ENCODE data around the gene MSI2. TPM values are rescaled to one million over a fixed set of nuclear protein-coding genes. Genes with fewer than 3 reads are reported as not detected.
A peak's percentile ranks its signal among the peaks of the same experiment; 100 is the strongest.

Gene MSI2
- total RNA-seq, 2 donors from 2014 or later: 65.5 to 81.0 TPM

DNA sequence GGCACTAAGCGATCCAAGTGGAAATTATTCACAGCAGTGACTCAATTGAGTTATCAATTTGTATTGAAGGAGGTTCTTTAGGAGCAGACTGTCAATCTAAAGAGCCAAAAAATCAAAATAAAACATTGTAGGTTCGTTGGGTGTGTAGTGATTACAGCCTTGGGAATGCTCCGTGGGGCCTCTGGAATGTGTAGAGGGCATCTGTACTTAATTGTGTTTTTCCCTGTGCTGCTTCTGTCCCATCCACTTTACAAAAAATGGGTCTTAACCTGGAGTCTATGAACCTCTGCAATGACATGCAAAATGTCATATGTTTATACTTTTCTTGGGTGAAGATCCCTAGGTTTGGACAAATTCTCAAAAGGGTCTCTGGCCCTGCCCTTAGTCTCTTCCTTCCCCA lies 273.7 kb downstream of the MSI2 start:
- intact Hi-C loops (cut with DNase I, micrococcal nuclease): no loop called here
- DNase-seq (no peak), ATAC-seq (no peak)

DNA sequence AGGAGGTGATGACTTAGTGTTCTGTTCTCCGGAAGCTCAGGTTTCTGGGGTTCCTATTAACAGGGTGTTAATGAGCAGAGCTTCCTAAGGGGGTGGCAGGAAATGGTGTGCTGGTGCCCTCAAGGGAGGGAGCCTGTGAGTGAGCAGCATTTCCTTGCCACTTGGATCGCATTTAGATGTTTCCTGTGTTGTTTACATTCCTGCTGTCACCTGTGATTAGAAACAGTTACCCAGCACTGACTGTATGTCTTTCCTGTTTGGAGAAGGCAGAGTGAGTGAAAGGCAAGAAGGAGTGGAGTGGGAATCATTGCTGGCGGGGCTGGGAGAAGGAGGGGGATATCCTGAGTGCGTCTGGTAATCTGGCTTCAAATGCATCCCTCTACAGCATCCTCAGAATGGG lies 274.2 kb downstream of the MSI2 start:
- DNase-seq: no peak
- intact Hi-C loops (cut with DNase I, micrococcal nuclease): no loop called here
- ATAC-seq: no peak

DNA sequence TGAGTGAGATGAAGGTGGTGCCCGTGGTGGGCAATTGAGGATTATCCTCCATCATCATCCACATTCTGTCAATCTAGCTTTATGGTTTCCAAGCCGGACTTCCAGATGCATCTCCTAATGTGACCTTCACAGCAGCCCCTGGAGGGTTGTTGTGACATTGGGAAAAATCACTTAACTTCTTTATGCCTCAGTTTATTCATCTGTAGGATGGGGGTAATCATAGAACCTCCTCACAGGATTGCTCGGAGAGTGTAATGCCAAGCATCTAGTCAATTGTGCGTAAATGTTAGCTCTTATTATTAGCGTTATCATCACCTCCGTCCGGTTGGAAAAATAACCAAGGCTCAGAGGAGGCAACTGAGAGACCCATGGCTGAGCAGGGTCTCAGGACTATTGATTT lies 274.8 kb downstream of the MSI2 start:
- intact Hi-C loops (cut with DNase I, micrococcal nuclease): no loop called here
- ATAC-seq: no peak

DNA sequence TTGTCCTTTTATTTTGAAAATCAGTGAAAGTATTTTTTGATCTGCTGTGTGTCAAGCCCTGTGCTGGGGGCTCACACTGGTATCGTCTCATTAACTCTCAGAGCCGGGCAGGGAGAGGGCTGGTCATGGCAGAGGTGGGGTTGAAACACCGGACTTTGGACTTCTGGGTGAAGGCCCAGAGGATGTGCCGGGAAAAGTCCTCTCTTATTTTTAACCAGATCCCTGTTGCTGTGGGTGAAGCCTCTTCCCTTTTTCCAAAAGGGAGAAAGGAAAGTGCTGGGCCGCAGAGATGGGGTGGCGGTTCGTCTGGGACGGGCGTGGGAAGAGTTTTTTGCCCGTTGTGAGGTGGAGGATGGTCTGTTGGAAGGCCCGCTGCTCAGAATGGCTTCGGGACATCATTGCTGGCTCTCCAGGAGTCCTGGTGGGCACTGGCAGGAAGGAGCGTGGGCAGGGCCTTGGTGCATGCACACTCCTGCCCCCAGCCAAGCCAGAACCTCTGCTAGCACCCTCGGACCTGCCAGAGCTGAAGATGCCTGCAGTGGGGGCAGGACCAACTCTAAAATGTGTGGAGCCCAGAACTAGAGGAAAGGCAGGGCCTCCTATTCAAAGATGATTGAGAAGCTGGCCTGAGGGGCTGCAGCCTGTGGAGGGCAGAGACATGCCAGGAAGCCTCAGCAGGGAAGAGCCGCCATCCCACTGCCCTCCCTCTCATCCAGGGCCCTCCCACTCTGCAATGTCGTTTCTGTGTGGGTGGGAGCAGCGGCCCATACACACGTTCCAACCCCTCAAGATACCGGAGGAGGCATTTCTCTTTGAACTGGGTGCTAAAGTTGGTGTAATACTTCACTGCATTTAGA lies 275.6 kb downstream of the MSI2 start:
- no peak for DNase-seq
- intact Hi-C loops (cut with DNase I, micrococcal nuclease): no loop called here
- ATAC-seq: peak; percentile 57

More for the DNA sequence above, 274.8 kb downstream of the MSI2 start:
- no peak for DNase-seq

DNA sequence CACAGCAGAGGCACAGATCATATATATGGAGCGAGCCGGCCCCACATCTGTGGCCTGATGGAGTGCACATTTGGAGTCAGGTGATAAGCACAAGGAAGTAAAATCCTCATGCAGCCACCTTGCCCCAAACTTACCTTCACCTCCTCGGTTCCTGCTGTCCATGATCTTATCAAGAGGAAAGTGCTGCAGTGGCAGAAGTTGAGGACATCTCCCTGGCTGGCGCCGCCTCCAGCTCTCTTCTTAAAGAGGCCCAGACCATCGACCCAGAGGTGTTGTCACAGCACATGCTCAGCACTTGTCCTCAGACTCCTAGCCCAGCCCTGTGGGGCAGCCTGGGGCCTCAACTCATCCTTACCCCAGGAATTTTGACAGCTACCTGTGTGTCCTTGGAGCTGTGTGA lies 276.2 kb downstream of the MSI2 start:
- intact Hi-C loops (cut with DNase I, micrococcal nuclease): no loop called here
- ATAC-seq (no peak), DNase-seq (no peak)

DNA sequence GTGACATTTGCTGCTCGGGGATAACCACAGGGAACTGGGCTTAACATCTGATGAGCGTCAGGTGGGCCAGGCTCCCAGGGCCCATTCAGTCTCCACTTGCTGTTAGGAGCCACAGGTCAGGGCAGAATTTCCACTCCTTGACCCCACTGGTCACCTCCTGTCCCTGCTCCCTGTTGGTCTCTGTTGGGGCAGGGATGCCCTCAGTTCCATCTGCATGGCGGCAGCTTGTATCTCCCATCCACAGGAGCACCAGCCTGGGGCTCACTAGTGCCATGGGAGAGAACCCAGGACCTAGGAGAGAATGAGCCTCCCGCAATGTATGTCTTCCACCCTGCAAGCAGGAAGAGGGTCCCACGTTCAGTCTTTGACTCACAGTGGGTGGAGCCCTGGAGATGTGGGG lies 276.6 kb downstream of the MSI2 start:
- ATAC-seq (no peak), DNase-seq (no peak)
- intact Hi-C loops (cut with DNase I, micrococcal nuclease): no loop called here

DNA sequence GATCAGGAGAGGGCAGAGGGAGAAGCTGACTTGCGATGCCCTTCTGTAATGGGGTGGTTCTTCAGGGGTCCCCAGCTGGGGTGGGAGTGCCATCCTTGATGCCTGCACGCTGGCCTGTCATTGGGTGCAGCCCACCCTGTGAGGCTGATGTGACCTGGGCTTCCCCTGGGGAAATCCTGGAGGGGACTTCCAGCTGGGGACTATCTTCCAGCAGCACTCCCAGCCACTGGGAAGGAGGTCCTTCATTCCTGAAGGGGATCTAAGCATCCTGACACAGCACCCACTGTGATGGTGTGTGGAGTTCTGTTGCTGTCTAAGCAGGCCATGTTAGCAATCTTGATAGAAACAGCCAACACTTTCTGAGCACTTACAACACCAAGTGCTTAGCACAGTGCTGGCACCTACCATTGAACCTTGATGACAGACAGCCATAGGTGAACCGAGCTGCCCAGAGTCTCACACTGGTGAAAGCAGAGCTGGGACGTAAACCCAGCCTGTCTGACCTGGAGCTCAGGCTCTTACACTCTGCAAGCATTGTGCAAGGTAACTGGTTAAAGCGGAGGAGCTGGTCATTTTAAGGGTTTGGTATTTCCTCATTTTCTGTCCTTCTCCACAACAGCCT lies 277.5 kb downstream of the MSI2 start:
- ATAC-seq: no peak
- no peak for DNase-seq
- intact Hi-C loops (cut with DNase I, micrococcal nuclease): no loop called here

DNA sequence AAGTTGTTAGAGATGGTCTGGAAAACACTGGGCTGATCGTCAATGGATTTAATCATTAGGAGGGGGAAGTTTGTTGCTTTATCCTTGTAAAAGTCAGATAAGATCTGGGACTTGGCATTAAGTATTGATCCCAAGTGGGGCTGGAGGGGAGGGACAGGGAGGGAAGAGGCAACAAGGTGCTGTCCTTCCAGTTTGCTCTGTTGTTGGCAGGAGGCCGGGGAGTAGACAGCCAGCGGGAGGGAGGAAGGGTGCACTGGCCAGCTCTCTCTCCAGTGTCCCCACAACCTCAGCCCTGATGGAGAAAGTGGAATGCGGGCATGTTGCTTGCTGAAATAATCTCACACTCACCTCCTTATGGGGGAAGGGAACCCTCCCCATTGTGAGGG lies 278.5 kb downstream of the MSI2 start:
- intact Hi-C loops (cut with DNase I, micrococcal nuclease): no loop called here
- DNase-seq (no peak), ATAC-seq (no peak)

DNA sequence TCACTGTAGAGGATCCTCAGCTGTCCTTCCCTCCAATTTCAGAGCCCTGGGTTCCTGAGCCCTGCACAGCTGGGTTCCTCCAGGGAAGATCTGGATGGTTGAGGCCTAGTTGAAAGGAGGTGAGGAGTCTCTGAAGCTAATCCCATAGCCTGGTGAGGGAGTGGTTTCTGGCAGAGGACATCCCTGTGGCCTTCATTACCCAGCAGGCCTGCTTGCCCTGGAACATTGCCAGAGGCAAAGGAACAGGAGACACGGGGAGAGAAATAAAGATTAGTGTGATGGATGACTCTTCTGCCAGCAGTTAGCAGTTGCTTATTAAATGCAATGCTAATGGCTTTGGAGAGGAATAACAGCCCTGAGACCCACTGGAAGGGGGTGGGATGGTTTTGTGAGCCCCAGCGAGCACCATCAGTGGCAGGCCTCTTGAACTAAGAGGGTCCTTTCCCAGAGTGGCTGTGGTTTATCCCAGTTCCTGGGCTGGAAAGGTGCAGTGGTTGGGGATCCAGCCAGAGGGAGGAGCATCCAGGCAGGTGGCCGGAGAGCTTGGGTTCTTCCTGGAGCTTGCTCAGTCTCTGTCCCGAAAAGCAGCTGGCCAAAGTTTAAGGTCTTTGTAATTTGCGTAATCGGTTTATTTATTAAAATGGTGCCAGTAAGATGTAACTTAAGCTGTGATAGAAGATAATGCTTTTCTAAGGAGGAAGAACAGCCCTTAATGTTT lies 279.1 kb downstream of the MSI2 start:
- peak; percentile 63 for ATAC-seq
- DNase-seq: no peak
- intact Hi-C loops (cut with DNase I, micrococcal nuclease): no loop called here

DNA sequence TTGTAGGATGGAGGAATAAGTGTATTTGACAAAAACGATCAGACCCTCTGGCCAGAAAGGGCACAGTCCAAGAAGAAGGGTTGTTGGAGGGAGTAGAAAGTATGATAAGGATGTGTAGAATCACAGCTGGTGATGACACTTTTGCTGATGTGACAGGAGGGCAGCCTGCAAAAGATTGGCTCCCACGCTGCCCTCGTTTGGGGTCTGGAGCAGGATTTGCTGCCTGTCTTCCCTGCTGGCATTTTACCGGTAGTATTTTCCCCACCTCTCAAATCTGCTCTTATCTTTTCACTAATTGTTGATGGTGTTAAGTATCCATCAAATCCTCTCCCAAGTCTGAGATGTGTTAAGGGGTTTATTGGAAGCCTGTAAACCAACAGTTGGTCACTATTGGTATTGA lies 280.0 kb downstream of the MSI2 start:
- ATAC-seq (no peak), DNase-seq (no peak)
- intact Hi-C loops (cut with DNase I, micrococcal nuclease): no loop called here

DNA sequence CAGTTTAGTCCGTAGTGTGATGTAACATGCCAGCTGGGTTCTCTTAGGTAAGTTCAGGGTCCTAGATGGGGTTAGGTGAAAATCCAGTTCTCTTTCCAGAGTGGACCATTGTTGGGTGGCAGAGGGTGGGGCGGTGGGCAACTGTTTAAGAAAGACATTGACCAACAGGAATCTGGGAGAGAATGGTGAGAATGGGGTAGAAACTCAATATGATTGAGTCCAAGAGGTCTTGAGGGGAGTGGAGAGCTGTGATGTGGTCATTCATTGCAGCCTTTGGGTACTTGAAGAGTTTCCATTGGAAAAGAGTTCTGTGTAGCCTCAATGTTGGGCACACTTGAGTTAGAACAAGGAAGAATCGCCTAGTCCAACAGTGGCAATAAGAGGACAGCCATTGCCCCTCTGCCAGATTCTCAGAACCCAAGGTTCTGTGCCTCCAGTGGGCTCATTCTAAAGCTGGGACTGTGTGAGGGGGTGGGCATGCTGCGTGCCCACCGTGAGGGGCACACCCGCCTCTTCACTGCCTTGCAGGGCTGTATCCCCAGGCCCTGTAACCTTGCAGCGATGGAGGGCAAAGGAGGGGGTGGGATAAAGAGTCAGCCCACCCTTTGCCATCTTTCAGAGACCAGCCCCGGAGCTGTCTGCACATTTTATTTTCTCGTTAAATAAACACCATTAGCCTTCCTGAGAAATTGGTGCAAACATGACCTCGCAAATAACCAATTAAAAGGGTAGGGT lies 280.6 kb downstream of the MSI2 start:
- ATAC-seq: no peak
- no peak for DNase-seq
- intact Hi-C loops (cut with DNase I, micrococcal nuclease): no loop called here

DNA sequence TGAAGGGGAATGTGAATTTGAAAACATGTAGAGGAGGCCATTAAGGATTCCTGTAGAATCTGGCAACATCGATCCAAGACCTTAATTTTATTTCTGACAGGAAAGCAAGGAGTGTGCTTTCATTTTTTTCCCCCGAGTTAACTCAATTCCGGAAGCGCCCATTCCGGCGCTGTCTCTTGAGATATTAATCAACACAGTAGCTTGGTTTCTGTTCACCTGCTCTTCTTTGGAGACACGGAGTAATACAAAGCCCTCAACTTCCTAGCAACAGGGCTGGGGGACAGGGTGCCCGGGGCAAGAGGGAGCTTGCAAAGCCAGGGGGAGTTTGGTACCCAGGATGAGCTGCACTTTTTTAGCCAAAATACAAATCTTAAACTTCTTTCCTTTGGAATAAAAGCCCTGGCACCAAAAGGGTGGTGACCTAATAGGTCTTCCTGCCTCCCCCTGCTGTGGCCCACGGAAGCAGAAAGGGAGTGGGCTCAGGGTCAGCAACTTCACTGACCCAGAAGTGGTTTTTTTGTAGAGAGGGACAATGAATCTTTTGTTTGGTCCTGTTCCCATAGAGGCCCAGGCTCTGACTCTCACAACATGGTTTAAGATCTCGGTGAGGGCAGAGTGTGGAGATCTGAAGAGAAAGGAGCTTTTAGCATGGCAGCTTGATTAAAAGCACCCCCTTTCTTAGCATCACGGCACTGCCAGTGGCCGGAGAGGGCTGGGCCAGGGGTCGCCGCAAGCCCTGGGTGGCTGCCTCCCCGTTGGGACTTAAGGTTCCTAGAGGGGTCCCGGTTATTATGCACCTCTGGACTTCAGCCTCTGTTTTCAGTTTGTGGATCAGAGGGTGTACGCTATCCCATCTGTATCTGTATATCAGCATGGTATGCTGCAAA lies 281.4 kb downstream of the MSI2 start:
- intact Hi-C loops (cut with DNase I, micrococcal nuclease): no loop called here
- ATAC-seq: no peak
- no peak for DNase-seq

DNA sequence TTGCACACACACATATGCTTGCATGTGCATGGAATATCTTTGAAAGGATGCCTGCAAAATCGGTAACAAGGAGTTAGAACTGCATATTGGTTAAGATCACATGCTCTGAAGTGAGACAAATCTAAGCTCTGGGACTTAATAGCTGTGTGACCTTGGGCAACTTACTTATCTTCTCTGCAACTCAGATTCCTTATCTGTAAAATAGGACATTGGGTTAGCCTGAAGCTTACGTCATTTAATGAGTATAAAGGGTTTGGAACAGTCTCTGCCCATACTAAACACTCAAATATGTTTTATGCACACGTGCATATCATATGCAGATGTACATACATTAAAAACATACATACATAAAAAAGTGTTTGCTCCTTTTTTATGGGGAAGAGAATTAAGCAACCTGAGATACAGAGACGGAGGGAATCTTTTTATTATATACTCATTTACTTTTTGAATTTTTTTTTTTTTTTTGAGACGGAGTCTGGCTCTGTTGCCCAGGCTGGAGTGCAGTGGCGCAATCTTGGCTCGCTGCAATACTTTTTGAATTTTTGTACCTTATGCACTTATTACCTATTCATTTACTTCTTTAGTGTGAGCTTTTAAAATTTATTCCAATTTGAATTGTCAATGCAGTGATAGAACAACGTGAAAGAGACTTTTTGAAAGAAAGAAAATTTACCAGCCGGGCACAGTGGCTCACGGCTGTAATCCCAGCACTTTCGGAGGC lies 282.6 kb downstream of the MSI2 start:
- ATAC-seq (peak; percentile 88), DNase-seq (no peak)
- intact Hi-C loops (cut with DNase I, micrococcal nuclease): no loop called here

DNA sequence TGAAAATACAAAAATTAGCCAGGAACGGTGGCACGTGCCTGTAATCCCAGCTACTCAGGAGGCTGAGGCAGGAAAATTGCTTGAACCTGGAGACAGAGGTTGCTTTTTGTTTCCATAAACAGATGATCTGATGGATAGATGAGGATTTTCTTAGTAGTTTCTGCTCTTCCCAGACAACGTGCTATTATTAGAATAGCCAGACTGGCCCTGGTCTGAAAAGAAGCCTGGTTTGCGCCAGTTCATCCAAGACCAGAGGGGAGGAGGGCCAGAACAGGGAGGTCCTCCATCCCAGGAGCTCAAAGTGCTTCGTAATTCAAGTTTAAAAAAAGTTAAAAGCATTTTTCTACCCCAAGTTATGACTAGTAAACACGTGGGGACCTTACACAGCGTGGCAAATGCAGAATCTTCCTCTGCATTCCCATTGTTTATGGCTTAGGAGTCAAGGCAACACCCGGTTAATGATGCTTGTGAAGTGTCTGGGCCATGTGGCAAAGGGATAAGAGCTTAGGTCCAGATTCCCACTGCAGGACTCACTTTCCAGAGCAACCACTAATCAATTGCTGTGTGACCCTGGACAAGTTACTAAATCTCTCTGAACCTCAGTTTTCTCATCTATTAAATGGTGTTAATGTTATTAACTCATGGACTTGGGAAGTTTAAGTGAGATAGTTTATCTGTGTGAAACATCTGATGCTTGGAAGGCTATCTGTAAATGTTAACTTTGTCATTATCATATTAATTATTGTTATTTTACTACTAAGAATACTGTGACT lies 283.4 kb downstream of the MSI2 start:
- DNase-seq (no peak), ATAC-seq (no peak)
- intact Hi-C loops (cut with DNase I, micrococcal nuclease): no loop called here

DNA sequence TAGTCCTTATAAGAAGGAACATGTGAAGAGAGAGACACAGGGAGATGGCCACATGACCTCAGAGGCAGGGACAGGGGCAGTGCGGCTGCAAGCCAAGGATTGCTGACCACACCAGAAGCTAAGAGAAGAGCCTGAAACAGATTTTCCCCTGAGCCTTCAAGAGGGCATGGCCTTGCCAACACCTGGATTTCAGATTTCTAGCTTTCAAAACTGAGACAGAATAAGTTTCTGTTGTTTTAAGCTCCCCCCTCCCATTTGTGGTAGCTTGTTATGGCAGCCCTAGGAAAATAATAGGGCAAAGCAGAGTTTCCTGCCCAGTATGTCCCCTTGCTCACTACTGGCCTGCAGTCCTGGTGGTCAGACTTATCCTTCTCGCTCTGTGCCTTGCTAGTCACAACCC lies 284.3 kb downstream of the MSI2 start:
- ATAC-seq (no peak), DNase-seq (no peak)
- intact Hi-C loops (cut with DNase I, micrococcal nuclease): no loop called here

DNA sequence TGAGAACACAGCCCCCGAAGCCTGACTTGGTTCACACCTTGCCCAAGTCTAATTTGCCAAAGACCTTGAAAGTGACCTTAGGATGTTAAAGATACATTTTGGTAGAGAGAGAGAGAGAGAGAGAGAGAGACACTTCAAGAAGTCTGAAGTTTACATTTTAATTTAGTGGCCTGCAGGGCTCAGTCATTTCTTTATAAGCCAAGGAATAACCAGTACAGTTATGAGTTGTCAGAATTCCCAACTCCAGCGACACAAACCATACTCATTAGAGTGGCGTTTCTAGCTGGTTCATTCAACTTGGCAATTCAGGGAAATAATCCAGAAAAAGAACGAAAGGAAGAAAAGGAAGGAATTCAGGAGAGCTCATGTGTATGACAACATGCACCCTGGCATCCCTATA lies 284.7 kb downstream of the MSI2 start:
- DNase-seq (no peak), ATAC-seq (no peak)
- intact Hi-C loops (cut with DNase I, micrococcal nuclease): no loop called here

All from left colon (tissue), 2 donors.